OCI-LY3 (cell line): ENCODE results near the gene KRTAP10-2.

ENCODE experiments used
- H2AFZ ChIP-seq: fragments of 200-600, 300-600 bp; shearing (Covaris generic); 2 replicates; pipeline ENCODE4 v1.6.0; 2014; ENCODE audit warnings: antibody characterized with exemption, low read depth, low read length
- H3K27ac ChIP-seq: fragments of 200-600, 300-600 bp; sonication (generic); 2 replicates; pipeline ENCODE4 v1.5.1; 2014; ENCODE audit warnings: mild to moderate bottlenecking, low read length, moderate library complexity, mixed read lengths
- H3K27me3 ChIP-seq: fragments of 200-600, 300-600 bp; sonication (generic); 2 replicates; pipeline ENCODE4 v1.6.1; 2014; ENCODE audit warnings: low read depth, low read length, mixed read lengths
- H3K36me3 ChIP-seq: fragments of 200-600, 300-600 bp; sonication (generic); replicated peaks from 2 replicates; pipeline ENCODE3; 2014; ENCODE audit warnings: low read depth, low read length, mixed read lengths
- H3K4me1 ChIP-seq: fragments of 300-600, 200-600 bp; sonication (generic); 2 replicates; pipeline ENCODE4 v1.6.1; 2014; ENCODE audit warnings: low read length, mixed read lengths
- H3K4me2 ChIP-seq: fragments of 200-600, 300-600 bp; sonication (generic); 2 replicates; pipeline ENCODE4 v1.6.1; 2014; ENCODE audit warnings: low read length, mixed read lengths
- H3K4me3 ChIP-seq: fragments of 300-600, 200-600 bp; sonication (generic); 2 replicates; pipeline ENCODE4 v1.5.1; 2014; ENCODE audit warnings: antibody characterized with exemption, mild to moderate bottlenecking, low read length, moderate library complexity
- H3K79me2 ChIP-seq: fragments of 300-600, 200-600 bp; shearing (Covaris generic); 2 replicates; pipeline ENCODE4 v1.6.1; 2014; ENCODE audit warnings: mild to moderate bottlenecking, low read length, mixed read lengths
- H3K9ac ChIP-seq: fragments of 300-600, 200-600 bp; shearing (Covaris generic); 2 replicates; pipeline ENCODE4 v1.6.0; 2014; ENCODE audit warnings: mild to moderate bottlenecking, low read length, moderate library complexity
- H3K9me3 ChIP-seq: fragments of 200-600, 300-600 bp; shearing (Covaris generic); 2 replicates; pipeline ENCODE4 v1.6.1; 2014; ENCODE audit warnings: low read length, mixed read lengths; ENCODE audit not compliant: insufficient read depth
- H4K20me1 ChIP-seq: fragments of 200-600, 300-600 bp; sonication (generic); 2 replicates; pipeline ENCODE4 v1.6.1; 2016; ENCODE audit warnings: low read length, mixed read lengths; ENCODE audit not compliant: insufficient read depth
- CTCF ChIP-seq: fragments of 200-600, 300-600 bp; sonication (generic); IDR thresholded peaks from 2 replicates; pipeline ENCODE4 v1.5.1; 2014; ENCODE audit warnings: antibody characterized with exemption, low read length, low read depth
- EZH2phosphoT487 ChIP-seq: fragments of 200-600 bp; shearing (Covaris generic); IDR thresholded peaks from 2 replicates; pipeline ENCODE4 v1.6.1; 2018; ENCODE audit warnings: antibody characterized with exemption, mixed run types, low read depth

The KRTAP10-2 gene

GRCh38 chr21:44598061-44598460 lies 46.8 kb upstream of the KRTAP10-2 start:
- no peak overlapping the region for H3K27ac ChIP-seq
- no peaks in the 10 kb centered on the region for H3K79me2 ChIP-seq
- H2AFZ ChIP-seq: no peak overlapping the region
- no peak overlapping the region for H3K4me3 ChIP-seq
- H3K4me2 ChIP-seq: no peak overlapping the region
- H3K9ac ChIP-seq: no peak overlapping the region
- H3K36me3 ChIP-seq: no peaks in the 10 kb centered on the region
- no peaks in the 10 kb centered on the region for H3K4me1 ChIP-seq
- no peaks in the 10 kb centered on the region for H3K9me3 ChIP-seq
- no peaks in the 10 kb centered on the region for H4K20me1 ChIP-seq
- H3K27me3 ChIP-seq: no peaks in the 10 kb centered on the region
- TF ChIP-seq CTCF: no peak
- TF ChIP-seq EZH2phosphoT487: no peak

- Histone ChIP-seq H4K20me1 (no peaks in the 10 kb centered on the region), H3K9me3 (no peaks in the 10 kb centered on the region), H3K27ac (no peak overlapping the region), H3K36me3 (no peaks in the 10 kb centered on the region), H3K4me2 (no peak overlapping the region), H3K79me2 (no peaks in the 10 kb centered on the region), H3K9ac (no peak overlapping the region), H3K27me3 (no peaks in the 10 kb centered on the region), H2AFZ (no peak overlapping the region), H3K4me1 (no peaks in the 10 kb centered on the region), H3K4me3 (no peak overlapping the region)
- TF ChIP-seq EZH2phosphoT487: no peak
- no peak for TF ChIP-seq CTCF
Measured at GRCh38 chr21:44596068-44596725, 44.9 kb upstream of the KRTAP10-2 start.

GRCh38 chr21:44595524-44595923 lies 44.2 kb upstream of the KRTAP10-2 start:
- Histone ChIP-seq H4K20me1 (no peaks in the 10 kb centered on the region), H3K9me3 (no peaks in the 10 kb centered on the region), H3K79me2 (no peaks in the 10 kb centered on the region), H3K9ac (no peak overlapping the region), H3K27me3 (no peaks in the 10 kb centered on the region), H3K4me1 (no peaks in the 10 kb centered on the region), H3K4me3 (no peak overlapping the region), H3K36me3 (no peaks in the 10 kb centered on the region), H3K27ac (no peak overlapping the region), H2AFZ (no peak overlapping the region), H3K4me2 (no peak overlapping the region)
- TF ChIP-seq CTCF: no peak

- H3K9me3 ChIP-seq: no peaks in the 10 kb centered on the region
- H3K4me1 ChIP-seq: no peaks in the 10 kb centered on the region
- TF ChIP-seq CTCF (no peak), EZH2phosphoT487 (no peak)
- H3K36me3 ChIP-seq: no peaks in the 10 kb centered on the region
- no peak overlapping the region for H3K4me3 ChIP-seq
- no peak overlapping the region for H2AFZ ChIP-seq
- no peaks in the 10 kb centered on the region for H3K79me2 ChIP-seq
- H3K9ac ChIP-seq: no peak overlapping the region
- no peak overlapping the region for H3K4me2 ChIP-seq
- H3K27me3 ChIP-seq: no peaks in the 10 kb centered on the region
- no peak overlapping the region for H3K27ac ChIP-seq
- H4K20me1 ChIP-seq: no peaks in the 10 kb centered on the region
Measured at GRCh38 chr21:44594406-44594916, 43.2 kb upstream of the KRTAP10-2 start.
